ENCODE data around the gene CCDC47. TPM values are rescaled to one million over a fixed set of nuclear protein-coding genes. Genes with fewer than 3 reads are reported as not detected.

The CCDC47 gene
- total and polyA plus RNA-seq, 2 donors (not counting 1 experiment from before 2014, with no cell fraction given), result 7.4 to 39.7 TPM

DNA sequence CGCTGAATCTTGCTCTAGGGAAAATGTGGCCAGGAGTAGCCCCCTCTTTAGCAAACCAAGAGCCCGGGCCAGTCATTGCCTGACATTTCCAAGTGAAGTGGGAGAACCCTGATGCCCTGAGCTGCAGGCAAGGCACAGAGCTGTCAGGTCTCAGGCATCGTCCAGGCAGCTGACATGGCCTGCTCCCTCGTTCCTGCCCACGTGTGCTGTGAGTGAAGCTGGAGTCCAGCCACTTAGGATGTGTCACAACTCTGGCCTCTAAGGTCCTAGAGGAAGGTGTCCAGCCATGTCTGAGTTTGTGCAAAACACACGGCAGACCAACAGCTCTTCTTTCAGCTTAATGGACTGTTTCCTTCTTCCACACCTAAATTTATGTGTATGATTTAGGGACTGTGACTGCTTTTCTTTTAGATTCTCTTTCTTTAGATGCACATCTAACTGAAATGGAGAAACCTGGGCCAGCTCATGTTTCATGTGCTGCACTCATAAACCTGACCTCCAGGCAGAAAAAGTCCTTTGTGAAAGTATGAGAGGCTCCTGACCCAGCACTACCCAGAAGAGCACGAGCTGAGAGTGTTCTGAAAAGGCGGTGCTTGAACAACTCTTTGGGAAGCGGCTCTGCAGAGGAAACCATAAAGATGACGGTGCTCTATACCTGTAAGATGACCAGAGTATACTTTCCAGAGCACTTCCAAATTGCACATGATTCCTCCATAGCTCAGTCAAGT is 58.7 kb downstream of the CCDC47 start:
- H3K27ac ChIP-seq (ENCODE audit: low read length in 2 of 2), result no peak overlapping the region
- intact Hi-C loops (cut with micrococcal nuclease), result no loop called here

More for the DNA sequence above, 58.7 kb downstream of the CCDC47 start:
- CTCF ChIA-PET, result interaction anchor here (0.9 to 2.2 kb wide), 3 partner anchors 15 to 289 kb away, joined by 3 to 8 read pairs (median 4); partner anchors contain the start of gene MAP3K3
- ATAC-seq (ENCODE audit: low read depth), result no peak
- Histone ChIP-seq H3K9ac (ENCODE audit: low read length) (no peak overlapping the region), H3K9me3 (ENCODE audit: control extremely low read depth in 1 of 3, control insufficient read depth in 2 of 3, insufficient read depth in 1 of 3, low read length in 2 of 3) (no peaks in the 10 kb centered on the region), H3K4me2 (replicated peaks; ENCODE audit: low read depth, low read length, poor library complexity, severe bottlenecking) (no peak overlapping the region), H4K20me1 (ENCODE audit: control insufficient read depth, insufficient read depth, low read length, poor library complexity, severe bottlenecking) (no peaks in the 10 kb centered on the region), H3K27me3 (replicated peaks in 1 of 4; ENCODE audit: control extremely low read depth in 1 of 4, control insufficient read depth in 3 of 4, insufficient read depth in 4 of 4, low read length in 3 of 4) (no peaks in the 10 kb centered on the region), H3K36me3 (replicated peaks in 1 of 2; ENCODE audit: control extremely low read depth in 1 of 2, control insufficient read depth in 1 of 2, extremely low read depth in 1 of 2, insufficient read depth in 2 of 2, low read length in 1 of 2) (peaks cover 21 to 51% of the 10 kb centered on the region in 2 experiments), H3K79me2 (ENCODE audit: control insufficient read depth, insufficient read depth, low read length) (peaks cover 32% of the 10 kb centered on the region), H3K4me1 (ENCODE audit: control insufficient read depth in 2 of 2, insufficient read depth in 2 of 2, low read length in 2 of 2) (peaks cover 6 to 8% of the 10 kb centered on the region in 2 donors), H2AFZ (ENCODE audit: insufficient read depth, low read depth, low read length, poor library complexity, severe bottlenecking) (no peak overlapping the region), H3K4me3 (ENCODE audit: control extremely low read depth in 1 of 5, extremely low read depth in 1 of 5, insufficient read depth in 1 of 5, low read depth in 2 of 5, low read length in 4 of 5) (no peak overlapping the region)
- H3K27ac Mint-ChIP-seq, result no peak overlapping the region
- H3K9me3 Mint-ChIP-seq (ENCODE audit: insufficient read depth), result no peaks in the 10 kb centered on the region
- 96% methylated on average over 7 of the region's 10 CpGs for WGBS (ENCODE audit: insufficient coverage)
- H3K27me3 Mint-ChIP-seq, result no peaks in the 10 kb centered on the region
- TF ChIP-seq EZH2 (IDR thresholded peaks at IDR 0.05; ENCODE audit: borderline replicate concordance, insufficient read depth, low read depth, low read length, poor library complexity, severe bottlenecking), result no peak
- TF ChIP-seq, protein P1, sequence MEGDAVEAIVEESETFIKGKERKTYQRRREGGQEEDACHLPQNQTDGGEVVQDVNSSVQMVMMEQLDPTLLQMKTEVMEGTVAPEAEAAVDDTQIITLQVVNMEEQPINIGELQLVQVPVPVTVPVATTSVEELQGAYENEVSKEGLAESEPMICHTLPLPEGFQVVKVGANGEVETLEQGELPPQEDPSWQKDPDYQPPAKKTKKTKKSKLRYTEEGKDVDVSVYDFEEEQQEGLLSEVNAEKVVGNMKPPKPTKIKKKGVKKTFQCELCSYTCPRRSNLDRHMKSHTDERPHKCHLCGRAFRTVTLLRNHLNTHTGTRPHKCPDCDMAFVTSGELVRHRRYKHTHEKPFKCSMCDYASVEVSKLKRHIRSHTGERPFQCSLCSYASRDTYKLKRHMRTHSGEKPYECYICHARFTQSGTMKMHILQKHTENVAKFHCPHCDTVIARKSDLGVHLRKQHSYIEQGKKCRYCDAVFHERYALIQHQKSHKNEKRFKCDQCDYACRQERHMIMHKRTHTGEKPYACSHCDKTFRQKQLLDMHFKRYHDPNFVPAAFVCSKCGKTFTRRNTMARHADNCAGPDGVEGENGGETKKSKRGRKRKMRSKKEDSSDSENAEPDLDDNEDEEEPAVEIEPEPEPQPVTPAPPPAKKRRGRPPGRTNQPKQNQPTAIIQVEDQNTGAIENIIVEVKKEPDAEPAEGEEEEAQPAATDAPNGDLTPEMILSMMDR (IDR thresholded peaks at IDR 0.05), result no peak
- no peak for DNase-seq
- H3K4me3 Mint-ChIP-seq, result no peak overlapping the region
- POLR2A ChIA-PET, result interaction anchor here (6.8 kb wide), 1 partner anchor 18 kb away, joined by 71 read pairs; no protein-coding TSS in a partner anchor
- peaks cover 8% of the 10 kb centered on the region for H3K4me1 Mint-ChIP-seq

Data from B cell (primary cell).